ENCODE data around the gene PSME3.

The PSME3 gene

GRCh38 chr17:42818379-42818778 is 14.8 kb upstream of the PSME3 start:
- H3K27ac ChIP-seq (ENCODE audit: low read length) = no peak overlapping the region
- no peak overlapping the region for H3K4me3 ChIP-seq (ENCODE audit: low read length)
- no CpG with 5 or more reads among the region's 5 CpGs for WGBS (ENCODE audit: insufficient coverage, insufficient read length)
- H3K4me1 ChIP-seq (ENCODE audit: control insufficient read depth, insufficient read depth, low read length) = no peaks in the 10 kb centered on the region
- H3K9me3 ChIP-seq (ENCODE audit: control insufficient read depth, insufficient read depth, low read length) = no peaks in the 10 kb centered on the region
- H3K36me3 ChIP-seq (ENCODE audit: control insufficient read depth, insufficient read depth, low read length) = peaks cover 16% of the 10 kb centered on the region
- no peaks in the 10 kb centered on the region for H3K27me3 ChIP-seq (ENCODE audit: control insufficient read depth, insufficient read depth, low read length)
- no peak for DNase-seq (ENCODE audit: low read depth, low spot score)

DNA sequence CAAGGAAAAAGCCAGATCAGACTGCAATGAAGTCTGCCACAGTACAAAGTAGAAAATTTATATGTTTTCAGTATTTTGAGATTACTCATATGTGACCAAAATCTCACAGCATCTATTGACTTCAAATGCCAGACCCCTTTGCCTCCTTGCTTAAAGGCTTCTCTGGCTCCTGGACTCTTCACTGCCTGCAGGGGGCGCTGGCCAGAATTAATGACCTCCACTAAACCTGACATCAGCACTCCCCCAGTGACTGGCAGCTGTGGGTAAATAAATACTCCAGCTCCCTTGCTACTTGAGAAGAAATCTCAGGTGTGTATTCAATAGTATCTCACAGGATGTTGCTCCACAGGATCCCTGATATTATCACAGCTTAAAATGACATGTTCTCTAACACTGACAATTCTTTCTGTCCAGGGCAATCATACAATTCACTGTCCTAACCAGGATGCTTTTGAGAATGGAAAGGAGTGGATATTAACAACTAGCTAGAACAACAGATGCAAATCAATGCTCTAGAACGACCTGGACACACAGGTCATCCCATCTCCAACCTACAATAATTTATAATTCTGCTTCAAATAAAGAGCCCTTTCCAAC is 13.2 kb upstream of the PSME3 start:
- no peaks in the 10 kb centered on the region for H3K4me1 ChIP-seq (ENCODE audit: control insufficient read depth, insufficient read depth, low read length)
- H3K27ac ChIP-seq (ENCODE audit: low read length) = no peak overlapping the region
- H3K36me3 ChIP-seq (ENCODE audit: control insufficient read depth, insufficient read depth, low read length) = peaks cover 16% of the 10 kb centered on the region
- no peak overlapping the region for H3K4me3 ChIP-seq (ENCODE audit: low read length)
- WGBS (ENCODE audit: insufficient coverage, insufficient read length) = no CpG with 5 or more reads among the region's 2 CpGs
- H3K27me3 ChIP-seq (ENCODE audit: control insufficient read depth, insufficient read depth, low read length) = no peaks in the 10 kb centered on the region
- peak; percentile 45 for DNase-seq (ENCODE audit: low read depth, low spot score)
- no peaks in the 10 kb centered on the region for H3K9me3 ChIP-seq (ENCODE audit: control insufficient read depth, insufficient read depth, low read length)

DNA sequence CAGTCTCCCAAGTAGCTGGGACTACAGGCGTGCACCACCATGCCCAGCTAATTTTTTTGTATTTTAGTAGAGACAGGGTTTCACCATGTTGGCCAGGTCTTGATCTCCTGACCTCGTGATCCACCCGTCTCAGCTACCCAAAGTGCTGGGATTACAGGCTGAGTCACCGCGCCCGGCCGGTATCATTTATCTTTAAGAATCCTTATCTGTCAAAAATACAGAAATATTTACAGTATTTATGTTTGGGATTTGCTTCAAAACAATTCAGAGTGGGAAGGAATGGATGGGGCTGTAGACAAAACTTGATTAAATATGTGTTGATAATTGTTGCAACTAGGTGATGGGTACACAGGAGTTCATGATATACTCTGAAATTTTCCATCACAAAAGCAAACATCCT is 12.0 kb upstream of the PSME3 start:
- peaks cover 11% of the 10 kb centered on the region for H3K36me3 ChIP-seq (ENCODE audit: control insufficient read depth, insufficient read depth, low read length)
- DNase-seq (ENCODE audit: low read depth, low spot score) = no peak
- WGBS (ENCODE audit: insufficient coverage, insufficient read length) = no CpG with 5 or more reads among the region's 7 CpGs

GRCh38 chr17:42827472-42827871 is 5.7 kb upstream of the PSME3 start:
- no peak for DNase-seq (ENCODE audit: low read depth, low spot score)
- Histone ChIP-seq H3K27me3 (ENCODE audit: control insufficient read depth, insufficient read depth, low read length) (no peaks in the 10 kb centered on the region; the same call in 1 of the 2 replicates), H3K9me3 (ENCODE audit: control insufficient read depth, insufficient read depth, low read length) (no peaks in the 10 kb centered on the region), H3K4me1 (ENCODE audit: control insufficient read depth, insufficient read depth, low read length) (no peaks in the 10 kb centered on the region), H3K4me3 (ENCODE audit: low read length) (no peak overlapping the region), H3K36me3 (ENCODE audit: control insufficient read depth, insufficient read depth, low read length) (no peaks in the 10 kb centered on the region), H3K27ac (ENCODE audit: low read length) (no peak overlapping the region)
- no CpG with 5 or more reads among the region's 1 CpG for WGBS (ENCODE audit: insufficient coverage, insufficient read length)

More for the DNA sequence above, 12.0 kb upstream of the PSME3 start:
- Histone ChIP-seq H3K27me3 (ENCODE audit: control insufficient read depth, insufficient read depth, low read length) (no peaks in the 10 kb centered on the region), H3K9me3 (ENCODE audit: control insufficient read depth, insufficient read depth, low read length) (no peaks in the 10 kb centered on the region), H3K4me3 (ENCODE audit: low read length) (no peak overlapping the region), H3K4me1 (ENCODE audit: control insufficient read depth, insufficient read depth, low read length) (no peaks in the 10 kb centered on the region), H3K27ac (ENCODE audit: low read length) (no peak overlapping the region)

GRCh38 chr17:42830971-42831370 is 2.2 kb upstream of the PSME3 start:
- H3K4me3 ChIP-seq (ENCODE audit: low read length) = no peak overlapping the region
- no peaks in the 10 kb centered on the region for H3K9me3 ChIP-seq (ENCODE audit: control insufficient read depth, insufficient read depth, low read length)
- no peak for DNase-seq (ENCODE audit: low read depth, low spot score)
- H3K27ac ChIP-seq (ENCODE audit: low read length) = no peak overlapping the region
- H3K27me3 ChIP-seq (ENCODE audit: control insufficient read depth, insufficient read depth, low read length) = no peaks in the 10 kb centered on the region; the same call in 1 of the 2 replicates
- H3K36me3 ChIP-seq (ENCODE audit: control insufficient read depth, insufficient read depth, low read length) = peaks cover 2% of the 10 kb centered on the region; the same call in 1 of the 2 replicates
- H3K4me1 ChIP-seq (ENCODE audit: control insufficient read depth, insufficient read depth, low read length) = no peaks in the 10 kb centered on the region

DNA sequence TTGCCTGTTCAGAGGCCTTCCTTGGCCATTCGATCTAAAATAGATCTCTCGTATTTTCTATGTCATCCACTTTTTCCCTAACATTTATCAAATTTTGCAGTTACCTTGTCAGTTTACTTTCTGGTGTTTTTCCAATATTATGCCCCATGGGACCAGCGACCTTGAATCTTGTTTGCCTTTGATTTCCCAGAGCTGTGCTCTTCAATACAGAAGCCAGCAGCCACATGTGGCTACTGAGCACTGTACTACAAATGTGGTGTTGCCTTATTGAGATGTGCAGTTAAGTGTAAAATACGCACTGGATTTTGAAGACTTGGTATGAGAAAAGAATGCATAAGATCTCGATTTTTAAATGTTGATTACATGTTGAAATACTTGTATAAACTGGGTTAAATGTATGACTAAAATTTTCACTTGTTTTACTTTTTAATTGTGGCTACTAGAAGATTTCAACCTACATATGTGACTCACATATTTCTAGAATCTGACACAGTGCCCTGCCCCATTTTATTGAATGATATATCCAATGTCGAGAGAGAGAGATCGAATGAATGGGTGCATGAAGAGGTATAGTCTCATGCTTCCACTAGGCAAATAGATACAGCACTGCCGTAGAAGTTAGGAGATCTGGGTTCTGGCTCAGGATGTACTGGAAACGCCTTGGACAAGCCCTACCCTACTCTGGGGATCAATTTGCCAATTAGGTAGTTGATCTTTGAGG is 824 bp upstream of the PSME3 start:
- no peaks in the 10 kb centered on the region for H3K4me1 ChIP-seq (ENCODE audit: control insufficient read depth, insufficient read depth, low read length)
- H3K36me3 ChIP-seq (ENCODE audit: control insufficient read depth, insufficient read depth, low read length) = peaks cover 2% of the 10 kb centered on the region; the same call in 1 of the 2 replicates
- H3K27ac ChIP-seq (ENCODE audit: low read length) = no peak overlapping the region
- DNase-seq (ENCODE audit: low read depth, low spot score) = no peak
- no peaks in the 10 kb centered on the region for H3K9me3 ChIP-seq (ENCODE audit: control insufficient read depth, insufficient read depth, low read length)
- WGBS (ENCODE audit: insufficient coverage, insufficient read length) = no CpG with 5 or more reads among the region's 9 CpGs
- peak overlapping the region; percentile 86; the same call in 1 of the 2 replicates for H3K4me3 ChIP-seq (ENCODE audit: low read length)
- no peaks in the 10 kb centered on the region; the same call in 1 of the 2 replicates for H3K27me3 ChIP-seq (ENCODE audit: control insufficient read depth, insufficient read depth, low read length)

DNA sequence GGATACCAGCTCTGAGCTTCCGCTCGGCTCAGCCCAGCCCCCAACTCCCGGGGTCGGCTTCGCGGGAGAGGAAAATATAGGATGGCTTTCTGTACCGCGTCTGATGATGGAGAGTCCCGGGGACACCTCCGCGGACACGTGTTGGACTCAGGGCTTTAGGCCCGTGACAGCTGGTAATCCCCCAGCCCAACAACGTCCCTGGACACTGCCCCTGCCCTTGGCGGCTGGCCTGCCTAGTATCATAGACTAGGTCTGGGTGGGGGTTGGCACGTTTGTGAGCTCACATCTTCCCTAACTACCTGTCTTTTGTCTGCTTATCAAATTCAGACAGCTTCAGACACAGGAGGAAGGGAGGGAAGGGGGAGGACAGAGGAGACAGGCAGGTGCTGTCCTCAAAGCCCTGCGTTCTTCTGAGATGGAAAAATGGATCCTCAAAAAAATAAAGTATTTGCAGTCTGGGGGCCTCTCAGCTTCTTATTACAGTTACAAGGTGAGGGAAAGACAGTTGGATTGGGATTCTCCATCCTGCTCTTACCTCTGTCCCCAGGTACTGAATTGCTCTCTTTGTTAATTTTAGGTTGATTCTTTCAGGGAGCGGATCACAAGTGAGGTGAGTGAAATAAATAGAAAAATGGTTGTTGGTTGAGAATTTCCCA is 698 bp downstream of the PSME3 start:
- H3K27ac ChIP-seq (ENCODE audit: low read length) = no peak overlapping the region
- H3K27me3 ChIP-seq (ENCODE audit: control insufficient read depth, insufficient read depth, low read length) = no peaks in the 10 kb centered on the region
- no peaks in the 10 kb centered on the region for H3K9me3 ChIP-seq (ENCODE audit: control insufficient read depth, insufficient read depth, low read length)
- H3K4me1 ChIP-seq (ENCODE audit: control insufficient read depth, insufficient read depth, low read length) = no peaks in the 10 kb centered on the region
- WGBS (ENCODE audit: insufficient coverage, insufficient read length) = no CpG with 5 or more reads among the region's 18 CpGs
- no peak for DNase-seq (ENCODE audit: low read depth, low spot score)
- H3K4me3 ChIP-seq (ENCODE audit: low read length) = peak overlapping the region; percentile 86
- H3K36me3 ChIP-seq (ENCODE audit: control insufficient read depth, insufficient read depth, low read length) = peaks cover 17% of the 10 kb centered on the region; the same call in 1 of the 2 replicates

GRCh38 chr17:42835732-42836131 is 2.5 kb downstream of the PSME3 start:
- Histone ChIP-seq H3K27me3 (ENCODE audit: control insufficient read depth, insufficient read depth, low read length) (no peaks in the 10 kb centered on the region), H3K36me3 (ENCODE audit: control insufficient read depth, insufficient read depth, low read length) (peaks cover 22% of the 10 kb centered on the region; the same call in 1 of the 2 replicates), H3K4me1 (ENCODE audit: control insufficient read depth, insufficient read depth, low read length) (no peaks in the 10 kb centered on the region), H3K9me3 (ENCODE audit: control insufficient read depth, insufficient read depth, low read length) (no peaks in the 10 kb centered on the region), H3K4me3 (ENCODE audit: low read length) (no peak overlapping the region), H3K27ac (ENCODE audit: low read length) (no peak overlapping the region)
- no peak for DNase-seq (ENCODE audit: low read depth, low spot score)
- WGBS (ENCODE audit: insufficient coverage, insufficient read length) = no CpG with 5 or more reads among the region's 6 CpGs

DNA sequence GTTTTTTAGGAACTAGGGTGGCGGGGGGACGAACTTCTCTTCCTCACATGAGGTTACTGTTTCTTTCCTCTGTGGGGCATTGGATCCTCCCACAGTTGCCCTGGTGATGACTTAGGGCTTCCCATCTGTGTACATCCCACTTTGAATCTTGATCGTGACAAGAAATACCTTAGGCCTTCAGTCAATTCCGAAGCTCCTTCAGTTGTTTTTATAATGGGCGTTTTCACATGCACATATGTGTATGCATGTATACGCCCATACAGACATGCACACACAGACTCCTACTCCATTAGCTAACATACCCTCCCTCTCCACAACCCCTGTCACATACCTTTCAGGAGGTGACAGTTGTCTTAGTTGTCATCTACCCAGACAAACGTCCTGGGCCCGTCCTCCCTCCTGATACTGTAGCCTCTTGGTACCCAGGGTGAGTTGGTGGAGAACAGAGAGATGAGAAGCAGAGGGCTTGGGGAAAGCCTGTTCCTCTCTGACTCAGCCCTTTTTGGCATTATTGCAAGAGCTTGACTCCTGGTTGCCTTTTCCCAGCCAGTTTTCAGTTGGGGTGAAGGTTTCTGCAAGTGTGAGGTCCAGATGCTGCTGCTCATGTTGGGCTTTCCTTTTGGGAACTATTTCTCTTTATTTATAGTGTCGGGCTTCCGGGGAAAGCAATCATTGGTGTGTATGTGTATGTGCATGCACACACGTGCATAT is 8.9 kb downstream of the PSME3 start:
- Histone ChIP-seq H3K4me1 (ENCODE audit: control insufficient read depth, insufficient read depth, low read length) (no peaks in the 10 kb centered on the region), H3K27me3 (ENCODE audit: control insufficient read depth, insufficient read depth, low read length) (no peaks in the 10 kb centered on the region), H3K27ac (ENCODE audit: low read length) (no peak overlapping the region), H3K36me3 (ENCODE audit: control insufficient read depth, insufficient read depth, low read length) (peaks cover 62% of the 10 kb centered on the region), H3K9me3 (ENCODE audit: control insufficient read depth, insufficient read depth, low read length) (no peaks in the 10 kb centered on the region), H3K4me3 (ENCODE audit: low read length) (no peak overlapping the region)
- DNase-seq (ENCODE audit: low read depth, low spot score) = no peak
- no CpG with 5 or more reads among the region's 11 CpGs for WGBS (ENCODE audit: insufficient coverage, insufficient read length)

GRCh38 chr17:42843358-42843934 is 10.2 kb downstream of the PSME3 start:
- no CpG with 5 or more reads among the region's 6 CpGs for WGBS (ENCODE audit: insufficient coverage, insufficient read length)
- Histone ChIP-seq H3K27ac (ENCODE audit: low read length) (no peak overlapping the region), H3K36me3 (ENCODE audit: control insufficient read depth, insufficient read depth, low read length) (peaks cover 52% of the 10 kb centered on the region), H3K4me1 (ENCODE audit: control insufficient read depth, insufficient read depth, low read length) (no peaks in the 10 kb centered on the region), H3K27me3 (ENCODE audit: control insufficient read depth, insufficient read depth, low read length) (no peaks in the 10 kb centered on the region), H3K9me3 (ENCODE audit: control insufficient read depth, insufficient read depth, low read length) (no peaks in the 10 kb centered on the region), H3K4me3 (ENCODE audit: low read length) (no peak overlapping the region)
- no peak for DNase-seq (ENCODE audit: low read depth, low spot score)
